Transverse colon (tissue), 4 donors: ENCODE measurements around the gene TMEM45A. TPM values are rescaled to one million over a fixed set of nuclear protein-coding genes. Genes with fewer than 3 reads are reported as not detected.

ENCODE experiments used
- DNase-seq: peaks from one replicate; pipeline ENCODE4 v3.0.0-alpha.2; 2019
- H3K27ac ChIP-seq, 4 donors: fragments of 200-600 bp; sonication (generic); 2 replicates each; pipeline ENCODE4 v1.5.1; 2016 to 2018; ENCODE audit warnings: inconsistent platforms in 4 of 4
- H3K27me3 ChIP-seq: fragments of 200-600 bp; sonication (generic); 2 replicates; pipeline ENCODE4 v1.5.1; 2017; ENCODE audit warnings: inconsistent platforms
- H3K36me3 ChIP-seq, 4 donors: fragments of 200-600 bp; sonication (generic); 2 replicates each; pipeline ENCODE4 v1.5.1; 2017 to 2019; ENCODE audit warnings: inconsistent platforms in 4 of 4
- H3K4me1 ChIP-seq, 4 donors: fragments of 200-600 bp; sonication (generic); 2 replicates each; pipeline ENCODE4 v1.5.1; 2017 to 2020; ENCODE audit warnings: inconsistent platforms in 4 of 4
- H3K4me3 ChIP-seq, 4 donors: fragments of 200-600 bp; sonication (generic); 1 replicate in 1 of 4; 2 replicates in 3 of 4; pipeline versions ENCODE4 v1.5.1 to v1.6.1; 2017 to 2019; ENCODE audit warnings: inconsistent platforms in 4 of 4
- H3K9me3 ChIP-seq, 2 donors: fragments of 200-600 bp; sonication (generic); 2 replicates each; pipeline ENCODE4 v1.5.1; 2017 to 2019; ENCODE audit warnings: inconsistent platforms in 2 of 2
- CTCF ChIP-seq, 5 experiments: fragments of 200-600 bp in 3 of 5; fragments of 450-650 bp in 2 of 5; sonication (generic) in 3 of 5; IDR thresholded peaks; 1 replicate in 2 of 5; 2 replicates in 3 of 5; pipeline ENCODE4 v1.5.1; 2016 to 2017; ENCODE audit warnings: antibody characterized with exemption in 5 of 5, inconsistent platforms in 3 of 5, mild to moderate bottlenecking in 2 of 5, moderate library complexity in 1 of 5
- EP300 ChIP-seq: sonication (generic); formaldehyde crosslinking; IDR thresholded peaks from one replicate; pipeline ENCODE4 v1.6.1; 2017; ENCODE audit warnings: antibody characterized with exemption, low read depth
- POLR2A ChIP-seq: fragments of 450-650 bp; IDR thresholded peaks from one replicate; pipeline ENCODE4 v1.6.1; 2016; ENCODE audit warnings: antibody characterized with exemption, mild to moderate bottlenecking, moderate library complexity
- POLR2AphosphoS5 ChIP-seq, 3 donors: sonication (generic); formaldehyde crosslinking; IDR thresholded peaks; one replicate each; pipeline ENCODE4 v1.6.1; 2016; ENCODE audit warnings: antibody characterized with exemption in 3 of 3
- WGBS, 2 donors: methylation state at CpG; one replicate each; pipeline ENCODE4 v1.1.5; 2018; ENCODE audit warnings: low coverage in 1 of 2; 5-methylcytosine and 5-hydroxymethylcytosine counted together
- in situ Hi-C, 4 donors: fragments of 200-750 bp; cut with MboI; loops; one replicate each; pipeline versions ENCODE4 v1.15.0 to v1.15.1; 2017; ENCODE audit warnings: low sequenced_read_pairs in 3 of 4, low pct_ligation_motif_present in 1 of 4, low pct_unique_long_range_greater_than_20kb in 1 of 4
- intact Hi-C: fragments of 100-400 bp; cut with DNase I; formaldehyde crosslinking; loops from one replicate; pipeline ENCODE4 v1.15.1; 2023; ENCODE audit warnings: low total_unique reads
- total RNA-seq, 4 donors: library from RNA; depleted of rRNA; stranded (reverse); fragments of >200 nt; gene quantifications; one replicate each; pipeline ENCODE4 v1.1.0, GENCODE V29; 2016

TMEM45A gene
- total RNA-seq, 4 donors from 2014 or later: 0.60 to 4.1 (median 1.5) TPM

- 59 to 60% methylated on average over 6 of the region's 6 CpGs for WGBS, 2 donors
- Histone ChIP-seq H3K27me3 (no peaks in the 10 kb centered on the region), H3K27ac (no peak overlapping the region), H3K9me3 (no peaks in the 10 kb centered on the region), H3K4me3 (no peak overlapping the region), H3K4me1 (no peaks in the 10 kb centered on the region), H3K36me3 (no peaks in the 10 kb centered on the region)
- in situ Hi-C loops: no loop called here
- intact Hi-C loops: no loop called here
- DNase-seq: no peak
- no peak for TF ChIP-seq CTCF (IDR thresholded peaks at IDR 0.05)
Observed at GRCh38 chr3:100532411-100532810, 40.0 kb downstream of the TMEM45A start.

GRCh38 chr3:100533176-100533575 lies 40.8 kb downstream of the TMEM45A start:
- in situ Hi-C loops: no loop called here
- TF ChIP-seq POLR2AphosphoS5 (IDR thresholded peaks at IDR 0.05) (no peak), CTCF (IDR thresholded peaks at IDR 0.05) (no peak), EP300 (no peak), POLR2A (no peak)
- 53 to 73% methylated on average over 3 of the region's 3 CpGs for WGBS, 2 donors
- Histone ChIP-seq H3K9me3 (no peaks in the 10 kb centered on the region), H3K36me3 (no peaks in the 10 kb centered on the region), H3K4me3 (no peak overlapping the region), H3K27ac (no peak overlapping the region), H3K4me1 (no peaks in the 10 kb centered on the region), H3K27me3 (no peaks in the 10 kb centered on the region)
- no peak for DNase-seq
- intact Hi-C loops: no loop called here

- Histone ChIP-seq H3K4me1 (no peaks in the 10 kb centered on the region), H3K36me3 (no peaks in the 10 kb centered on the region), H3K27me3 (no peaks in the 10 kb centered on the region), H3K27ac (no peak overlapping the region), H3K9me3 (no peaks in the 10 kb centered on the region), H3K4me3 (no peak overlapping the region)
- DNase-seq: no peak
- WGBS, 2 donors: 93 to 100% methylated on average over 1 of the region's 1 CpG
- intact Hi-C loops (no loop called here), in situ Hi-C loops (no loop called here)
- TF ChIP-seq CTCF (IDR thresholded peaks at IDR 0.05) (no peak), POLR2A (no peak), EP300 (no peak), POLR2AphosphoS5 (IDR thresholded peaks at IDR 0.05) (no peak)
Observed at GRCh38 chr3:100535610-100535943, 43.2 kb downstream of the TMEM45A start.

GRCh38 chr3:100536093-100536492 lies 43.7 kb downstream of the TMEM45A start:
- WGBS, 2 donors: 91 to 100% methylated on average over 1 to 2 of the region's 2 CpGs
- TF ChIP-seq POLR2AphosphoS5 (IDR thresholded peaks at IDR 0.05) (no peak), POLR2A (no peak), EP300 (no peak), CTCF (IDR thresholded peaks at IDR 0.05) (no peak)
- Histone ChIP-seq H3K4me1 (no peaks in the 10 kb centered on the region), H3K36me3 (no peaks in the 10 kb centered on the region), H3K27me3 (no peaks in the 10 kb centered on the region), H3K9me3 (no peaks in the 10 kb centered on the region), H3K4me3 (no peak overlapping the region), H3K27ac (no peak overlapping the region)
- intact Hi-C loops (no loop called here), in situ Hi-C loops (no loop called here)
- DNase-seq: no peak
